NCI-H2107 treated with DMSO at 0.1 percent for 48 hours (cell line): ENCODE measurements around the gene DOCK2.
"Not testable (repeated sequence)": the region's sequence is repeated elsewhere in the genome, so short reads cannot be mapped to it uniquely, and the experiment has no call there.

Source experiments
- DNase-seq: peaks from one replicate; lab custom pipeline; 2025; ENCODE audit not compliant: unreplicated experiment; lab: John Stamatoyannopoulos, UW

The DOCK2 gene

DNA sequence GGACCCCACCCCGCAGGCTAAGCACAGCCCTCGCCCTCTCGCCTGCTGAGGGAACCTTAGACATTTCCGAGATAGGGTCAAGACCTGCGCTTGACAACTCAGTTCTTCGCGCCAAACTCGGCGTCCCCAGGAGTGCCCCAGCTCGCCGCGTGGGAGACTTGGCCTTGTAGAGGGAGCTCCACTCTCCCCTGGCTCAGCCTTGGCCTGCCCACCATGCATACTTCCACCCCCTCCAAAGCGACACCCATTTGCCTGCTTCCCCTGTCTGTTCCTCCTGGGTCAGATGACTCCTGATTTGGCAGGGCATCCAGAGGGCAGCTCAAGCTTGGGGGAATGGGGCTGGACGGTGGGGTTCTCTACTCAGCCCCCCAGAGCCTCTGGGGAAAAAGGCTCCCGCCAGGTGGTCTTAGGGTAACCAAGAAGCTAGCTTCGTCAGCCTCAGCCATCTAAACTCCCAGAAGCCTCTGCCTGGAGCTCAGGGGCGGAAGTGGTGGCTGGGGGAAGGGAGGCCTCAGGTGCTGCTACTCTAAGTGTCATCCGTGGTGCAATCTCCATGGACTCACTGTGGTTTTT is 560 bp downstream of the DOCK2 start:
- DNase-seq: no peak

DNA sequence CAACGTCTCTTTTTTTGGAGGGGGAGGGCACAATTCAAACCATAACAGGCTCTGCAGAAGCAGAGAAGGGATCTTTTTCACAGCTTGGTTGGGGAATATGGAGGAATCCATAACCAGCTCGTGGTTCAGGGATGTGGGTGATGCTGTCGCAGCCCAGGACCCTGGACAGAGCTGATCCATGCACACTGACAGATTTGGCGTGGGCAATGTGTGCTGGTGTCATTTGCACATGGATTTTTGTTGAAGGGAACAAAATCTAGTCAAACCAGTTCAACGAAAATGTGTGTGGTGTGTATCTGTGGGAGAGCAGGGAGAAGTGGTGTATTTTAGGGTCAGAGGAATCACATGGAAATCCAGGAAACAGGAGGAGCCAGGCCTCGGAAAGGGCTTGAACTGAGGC is 4.2 kb downstream of the DOCK2 start:
- DNase-seq: no peak

DNA sequence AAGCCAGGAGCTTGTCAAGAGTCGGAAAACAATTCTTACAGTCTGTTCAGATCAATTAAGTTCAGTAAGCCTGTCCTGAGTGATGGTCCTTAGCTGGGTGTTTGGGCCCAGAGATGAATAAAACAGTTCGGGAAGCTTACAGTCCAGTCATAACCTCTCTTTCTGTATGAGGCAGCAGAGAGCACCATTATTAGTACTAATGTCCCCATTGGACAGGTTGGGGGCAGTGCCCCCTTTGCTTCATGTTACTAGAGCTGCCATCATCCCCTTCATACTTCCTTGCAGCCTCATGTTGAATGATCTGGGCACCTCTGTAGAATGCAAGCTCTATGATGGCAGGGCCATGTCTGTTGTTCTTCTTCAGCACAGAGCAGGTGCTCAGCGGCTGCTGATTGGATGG is 9.8 kb downstream of the DOCK2 start:
- no peak for DNase-seq

GRCh38 chr5:169647566-169647965 is 10.5 kb downstream of the DOCK2 start:
- DNase-seq: no peak

DNA sequence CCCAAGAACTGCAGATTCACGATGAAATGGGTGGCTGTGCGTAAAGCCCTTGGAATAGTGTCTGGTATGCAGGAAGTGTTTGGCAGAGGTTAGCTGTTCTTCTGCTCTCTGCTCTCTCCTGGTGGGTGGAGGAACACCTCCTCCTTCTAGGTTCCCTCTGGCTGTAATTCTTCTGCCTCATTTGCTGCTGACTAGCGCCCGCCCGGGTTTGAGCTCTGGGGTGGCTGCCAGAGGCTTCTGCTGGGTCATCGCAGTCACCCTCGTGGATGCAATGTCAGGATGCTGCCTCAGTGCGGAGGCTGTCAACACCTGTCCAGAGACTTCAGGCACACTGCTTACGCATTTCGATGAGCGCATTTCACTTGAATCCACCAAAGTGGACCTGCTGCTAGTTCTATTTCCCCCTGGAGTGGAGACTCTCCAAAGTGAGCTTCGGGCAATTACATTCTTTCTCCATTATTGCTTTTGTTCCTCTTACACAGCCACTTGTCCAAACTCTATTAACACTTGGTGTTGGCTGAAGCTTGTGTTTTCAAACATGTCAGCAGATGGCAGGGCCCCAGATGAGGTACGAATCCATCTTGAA is 11.7 kb downstream of the DOCK2 start:
- DNase-seq: no peak

GRCh38 chr5:169649486-169649885 is 12.4 kb downstream of the DOCK2 start:
- DNase-seq: no peak

DNA sequence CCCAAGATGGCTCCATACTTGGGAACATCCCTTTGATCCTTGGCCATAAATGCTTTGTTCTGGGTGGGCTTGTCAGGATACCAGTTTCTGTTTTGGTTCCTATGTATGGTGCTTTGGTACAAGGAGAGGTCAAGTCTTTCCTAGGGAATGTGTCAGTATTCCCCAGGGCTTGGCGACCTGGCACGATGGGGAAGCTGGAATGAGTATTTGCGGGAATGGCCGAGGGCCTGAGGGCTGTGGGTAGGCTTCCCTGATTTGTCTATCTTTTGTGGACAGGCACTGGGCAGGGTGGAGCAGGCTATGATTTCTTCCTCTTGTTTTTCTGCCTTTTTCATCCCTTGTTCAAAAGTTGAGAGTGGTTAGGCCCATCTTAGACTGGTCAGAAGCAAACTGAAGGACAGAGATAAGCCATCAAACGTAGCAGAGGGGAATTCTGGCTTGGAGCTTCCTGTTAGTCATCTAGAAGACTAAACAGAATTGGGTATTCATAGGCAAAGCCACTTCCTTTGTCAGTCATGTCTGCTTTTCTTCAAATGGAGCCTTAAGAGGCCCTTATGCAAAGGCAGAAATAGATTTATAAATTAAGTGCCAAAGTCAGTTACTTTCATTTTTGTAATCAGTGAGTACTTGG is 13.7 kb downstream of the DOCK2 start:
- DNase-seq: no peak

DNA sequence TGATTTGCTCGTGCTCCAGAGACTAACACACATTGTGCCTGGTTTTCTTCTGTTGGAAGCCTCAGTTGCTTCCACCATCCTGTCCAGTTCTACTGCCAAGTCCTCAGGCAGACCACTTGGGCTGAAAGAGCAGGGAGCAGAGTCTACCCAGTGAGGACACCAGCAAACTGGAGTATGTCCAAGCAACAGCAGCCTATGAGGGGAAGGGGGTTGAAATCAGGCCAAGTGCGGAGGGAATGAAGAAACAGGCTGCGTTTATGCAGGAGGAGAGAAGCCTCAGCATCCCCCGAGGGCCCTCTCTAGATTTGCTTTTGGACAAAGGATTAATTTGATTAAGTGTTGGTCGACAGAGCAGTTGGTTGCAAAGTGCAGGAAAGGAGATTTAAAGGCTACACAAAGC is 14.5 kb downstream of the DOCK2 start:
- DNase-seq: no peak

DNA sequence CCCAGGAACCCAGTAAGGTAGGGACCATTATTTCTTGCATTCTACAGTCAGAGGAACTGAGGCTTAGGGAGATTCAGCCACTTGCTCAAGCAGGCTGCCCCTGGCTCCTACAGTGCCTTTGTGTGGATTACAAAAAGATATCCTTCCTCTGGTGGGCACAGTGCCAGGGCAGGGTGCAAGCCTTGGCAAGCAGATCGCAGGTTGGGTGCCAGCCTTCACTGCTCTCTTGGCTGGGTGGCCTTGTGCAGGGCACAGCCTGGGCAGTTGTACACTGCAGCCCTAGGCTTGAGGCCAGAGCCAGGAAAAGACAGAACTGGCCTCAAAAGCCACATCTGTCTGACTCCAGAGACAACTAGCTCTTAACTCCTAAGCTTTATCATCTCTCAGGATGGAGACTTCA is 15.0 kb downstream of the DOCK2 start:
- no peak for DNase-seq

GRCh38 chr5:169653091-169653490 is 16.0 kb downstream of the DOCK2 start:
- DNase-seq: no peak

DNA sequence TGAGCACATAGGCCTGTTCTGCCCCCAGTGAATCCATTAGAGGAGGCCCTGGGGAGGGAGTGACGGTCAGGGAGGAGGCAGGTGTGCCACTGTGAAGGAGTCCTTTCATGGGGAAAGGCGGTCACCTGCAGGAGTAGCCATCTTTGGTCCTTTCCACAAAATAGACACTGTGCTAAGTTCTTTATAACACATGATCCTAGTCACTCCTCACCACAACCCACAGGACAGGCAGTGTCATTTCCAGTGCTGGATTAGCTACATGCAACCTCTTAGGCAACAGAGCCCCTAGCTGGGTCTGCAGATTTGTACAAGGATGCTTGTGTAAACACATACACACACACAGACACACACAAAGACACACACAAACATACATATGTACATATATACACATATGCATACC is 18.3 kb downstream of the DOCK2 start:
- DNase-seq: no peak

- DNase-seq: no peak
These were observed 19.2 kb downstream of the DOCK2 start for GRCh38 chr5:169656125-169656901.

DNA sequence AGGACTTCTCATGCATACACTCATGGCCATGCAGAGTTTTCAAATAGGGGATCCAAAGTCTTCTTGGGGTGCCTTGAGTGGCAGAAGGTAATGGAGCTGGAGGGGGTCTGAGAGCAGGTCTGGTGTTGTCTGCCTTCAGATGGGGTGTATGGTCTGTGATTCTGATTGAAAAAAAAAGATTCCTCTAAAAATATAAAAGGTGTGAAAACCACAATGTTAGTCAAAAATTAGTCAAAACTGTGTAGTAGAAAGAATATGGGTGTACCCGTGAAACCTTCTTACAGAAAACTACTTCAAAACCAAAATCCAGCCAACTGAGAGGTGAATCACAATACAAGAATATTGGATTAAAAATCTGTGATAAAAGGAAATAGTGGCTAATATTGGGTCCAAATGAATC is 20.1 kb downstream of the DOCK2 start:
- no peak for DNase-seq

DNA sequence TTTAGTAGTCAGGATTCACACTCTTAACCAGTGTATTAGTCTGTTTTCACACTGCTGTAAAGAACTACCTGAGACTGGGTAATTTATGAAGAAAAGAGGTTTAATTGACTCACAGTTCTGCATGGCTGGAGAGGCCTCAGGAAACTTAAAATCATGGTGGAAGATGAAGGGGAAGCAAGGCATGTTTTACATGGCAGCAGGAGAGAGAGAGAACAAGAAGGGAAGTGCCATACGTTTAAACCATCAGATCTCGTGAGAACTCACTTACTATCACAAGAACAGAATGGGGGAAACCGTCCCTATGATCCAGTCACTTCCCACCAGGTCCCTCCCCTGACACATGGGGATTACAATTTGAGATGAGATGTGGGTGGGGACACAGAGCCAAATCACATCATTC is 25.4 kb downstream of the DOCK2 start:
- not testable (repeated sequence) for DNase-seq

DNA sequence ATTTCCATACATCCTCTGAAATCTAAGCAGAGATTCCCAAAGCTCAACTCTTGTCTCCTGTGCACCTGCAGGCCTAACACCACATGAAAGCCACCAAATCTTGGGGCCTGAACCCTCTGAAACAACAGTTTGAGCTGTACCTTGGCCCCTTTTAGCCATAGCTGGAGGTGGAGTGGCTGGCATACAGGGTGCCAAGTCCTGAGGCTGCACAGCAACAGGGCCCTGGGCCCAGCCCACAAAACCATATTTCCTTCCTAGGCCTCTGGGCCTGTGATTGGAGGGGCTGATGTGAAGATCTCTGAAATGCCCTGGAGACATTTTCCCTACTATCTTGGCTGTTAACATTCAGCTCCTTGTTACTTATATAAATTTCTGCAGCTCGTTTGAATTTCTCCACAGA is 26.5 kb downstream of the DOCK2 start:
- DNase-seq: no peak

GRCh38 chr5:169666365-169666764 is 29.3 kb downstream of the DOCK2 start:
- DNase-seq: no peak

- no peak for DNase-seq
These were observed 31.0 kb downstream of the DOCK2 start for GRCh38 chr5:169667896-169668674.

DNA sequence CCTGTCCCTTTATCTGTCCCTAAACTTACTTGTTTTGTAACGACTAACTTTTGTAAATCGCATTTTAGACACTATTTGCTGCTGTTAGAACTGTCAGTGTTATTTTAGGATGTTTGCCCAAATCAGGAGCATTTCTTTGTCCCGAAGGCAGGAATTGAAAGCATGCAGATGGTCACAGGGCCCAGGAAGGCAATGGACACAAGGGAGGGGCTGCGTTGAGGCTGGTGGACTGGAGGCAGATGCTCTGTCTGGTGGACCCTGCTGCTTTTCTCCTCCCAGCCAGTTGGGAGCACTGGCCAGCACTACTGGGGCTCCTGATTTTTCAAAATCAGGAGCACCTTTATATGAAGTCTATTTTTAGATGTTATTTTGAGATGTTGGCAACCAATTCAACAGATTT is 31.7 kb downstream of the DOCK2 start:
- DNase-seq: no peak

- DNase-seq: no peak
These were observed 33.9 kb downstream of the DOCK2 start for GRCh38 chr5:169670769-169671525.

DNA sequence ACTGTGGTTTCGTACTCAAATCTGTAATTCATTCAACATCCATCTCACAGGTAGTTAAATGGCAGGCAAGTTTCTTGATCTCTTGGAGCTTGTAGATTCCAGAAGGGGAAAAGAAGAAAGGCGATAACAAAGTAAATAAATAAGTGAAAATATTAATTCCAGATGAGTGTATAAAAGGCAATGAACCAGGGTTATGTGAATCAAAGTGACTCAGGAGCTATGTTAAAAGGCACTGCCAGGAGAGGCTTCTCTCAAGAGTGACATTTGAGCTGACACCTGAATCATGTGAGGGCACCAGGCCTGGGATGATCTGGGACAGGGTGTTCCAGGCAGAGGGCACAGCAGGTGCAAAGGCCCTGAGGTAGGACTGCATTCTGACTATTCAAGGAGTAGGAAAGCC is 45.0 kb downstream of the DOCK2 start:
- DNase-seq: no peak

- DNase-seq: no peak
These were observed 49.1 kb downstream of the DOCK2 start for GRCh38 chr5:169686137-169686536.
